ENCODE results near the gene PPP1R9B.

- TF ChIP-seq POLR2A (IDR thresholded peaks at IDR 0.05) (no peak), CTCF (IDR thresholded peaks at IDR 0.05) (no peak), EP300 (IDR thresholded peaks at IDR 0.05) (no peak)
Measured at GRCh38 chr17:50107790-50108414, 42.6 kb downstream of the PPP1R9B start.

All from tibial nerve (tissue), 4 donors.